NCI-H510A treated with DMSO at 0.1 percent for 48 hours (cell line): ENCODE data around the gene TMEM119.
"Not testable (repeated sequence)": the region's sequence is repeated elsewhere in the genome, so short reads cannot be mapped to it uniquely, and the experiment has no call there.

ENCODE experiments used
- DNase-seq: peaks from one replicate; lab custom pipeline; 2025; lab: John Stamatoyannopoulos, UW

Gene TMEM119

GRCh38 chr12:108565146-108565545 is 32.7 kb downstream of the TMEM119 start:
- no peak for DNase-seq

- no peak for DNase-seq
These were observed 33.2 kb downstream of the TMEM119 start for GRCh38 chr12:108564724-108565123.

- DNase-seq, result no peak
These were observed 34.1 kb downstream of the TMEM119 start for GRCh38 chr12:108563804-108564151.

GRCh38 chr12:108563136-108563803 is 34.6 kb downstream of the TMEM119 start:
- peak; percentile 80 for DNase-seq

GRCh38 chr12:108562348-108563135 is 35.3 kb downstream of the TMEM119 start, which contains the start of gene ISCU:
ISCU (plus strand) TSS chr12:108562596; CDS start chr12:108562623, 27 bp downstream.
- peak; percentile 93 for DNase-seq

- DNase-seq, result peak; percentile 45
These were observed 36.0 kb downstream of the TMEM119 start for GRCh38 chr12:108561852-108562347.

GRCh38 chr12:108560752-108561719 is 36.8 kb downstream of the TMEM119 start, which contains the start of gene SART3:
SART3 (minus strand) TSS chr12:108561173; CDS start chr12:108561154, 19 bp downstream.
- DNase-seq, result peak; percentile 90

- DNase-seq, result no peak
These were observed 37.6 kb downstream of the TMEM119 start for GRCh38 chr12:108560321-108560721.

- no peak for DNase-seq
These were observed 38.1 kb downstream of the TMEM119 start for GRCh38 chr12:108559748-108560147.

- DNase-seq, result no peak
These were observed 38.8 kb downstream of the TMEM119 start for GRCh38 chr12:108559007-108559655.

GRCh38 chr12:108555383-108555782 is 42.5 kb downstream of the TMEM119 start:
- DNase-seq, result not testable (repeated sequence)

GRCh38 chr12:108553799-108554198 is 44.1 kb downstream of the TMEM119 start:
- no peak for DNase-seq

- DNase-seq, result no peak
These were observed 46.3 kb downstream of the TMEM119 start for GRCh38 chr12:108551535-108551934.

- no peak for DNase-seq
These were observed 48.8 kb downstream of the TMEM119 start for GRCh38 chr12:108548954-108549521.

- no peak for DNase-seq
These were observed 50.2 kb downstream of the TMEM119 start for GRCh38 chr12:108547686-108548085.

GRCh38 chr12:108543652-108544051 is 54.2 kb downstream of the TMEM119 start:
- DNase-seq, result no peak

GRCh38 chr12:108542320-108542719 is 55.6 kb downstream of the TMEM119 start:
- DNase-seq, result no peak
